ENCODE data around the gene TMOD3.

DNA sequence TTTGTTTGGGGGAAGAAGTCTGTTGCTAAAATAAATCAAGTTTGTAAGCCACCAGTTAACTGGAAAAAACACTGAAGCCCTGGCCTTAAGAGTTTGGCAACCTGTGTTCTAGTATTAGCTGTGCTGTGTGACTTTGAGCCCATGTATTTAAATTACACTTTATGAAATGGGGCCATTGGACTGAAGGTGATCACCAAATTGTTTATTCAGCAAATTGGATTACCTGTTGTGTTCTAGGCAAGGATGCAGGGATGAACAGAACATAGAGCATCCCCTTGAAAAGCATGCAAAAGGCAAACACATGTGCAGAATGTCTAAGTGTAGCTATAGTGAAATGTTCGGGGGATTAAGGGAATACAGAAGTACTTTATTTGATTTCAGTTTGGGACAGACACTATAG lies 54.6 kb downstream of the TMOD3 start:
- TF ChIP-seq, protein P1, sequence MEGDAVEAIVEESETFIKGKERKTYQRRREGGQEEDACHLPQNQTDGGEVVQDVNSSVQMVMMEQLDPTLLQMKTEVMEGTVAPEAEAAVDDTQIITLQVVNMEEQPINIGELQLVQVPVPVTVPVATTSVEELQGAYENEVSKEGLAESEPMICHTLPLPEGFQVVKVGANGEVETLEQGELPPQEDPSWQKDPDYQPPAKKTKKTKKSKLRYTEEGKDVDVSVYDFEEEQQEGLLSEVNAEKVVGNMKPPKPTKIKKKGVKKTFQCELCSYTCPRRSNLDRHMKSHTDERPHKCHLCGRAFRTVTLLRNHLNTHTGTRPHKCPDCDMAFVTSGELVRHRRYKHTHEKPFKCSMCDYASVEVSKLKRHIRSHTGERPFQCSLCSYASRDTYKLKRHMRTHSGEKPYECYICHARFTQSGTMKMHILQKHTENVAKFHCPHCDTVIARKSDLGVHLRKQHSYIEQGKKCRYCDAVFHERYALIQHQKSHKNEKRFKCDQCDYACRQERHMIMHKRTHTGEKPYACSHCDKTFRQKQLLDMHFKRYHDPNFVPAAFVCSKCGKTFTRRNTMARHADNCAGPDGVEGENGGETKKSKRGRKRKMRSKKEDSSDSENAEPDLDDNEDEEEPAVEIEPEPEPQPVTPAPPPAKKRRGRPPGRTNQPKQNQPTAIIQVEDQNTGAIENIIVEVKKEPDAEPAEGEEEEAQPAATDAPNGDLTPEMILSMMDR (IDR thresholded peaks at IDR 0.05) = no peak
- TF ChIP-seq FOSL2 (IDR thresholded peaks at IDR 0.05) (no peak), FOSL2 (CRISPR knock-in tag; IDR thresholded peaks at IDR 0.05) (no peak), POLR2A (IDR thresholded peaks at IDR 0.05; ENCODE audit: low read length) (no peak)
- TF ChIP-seq, protein P2, sequence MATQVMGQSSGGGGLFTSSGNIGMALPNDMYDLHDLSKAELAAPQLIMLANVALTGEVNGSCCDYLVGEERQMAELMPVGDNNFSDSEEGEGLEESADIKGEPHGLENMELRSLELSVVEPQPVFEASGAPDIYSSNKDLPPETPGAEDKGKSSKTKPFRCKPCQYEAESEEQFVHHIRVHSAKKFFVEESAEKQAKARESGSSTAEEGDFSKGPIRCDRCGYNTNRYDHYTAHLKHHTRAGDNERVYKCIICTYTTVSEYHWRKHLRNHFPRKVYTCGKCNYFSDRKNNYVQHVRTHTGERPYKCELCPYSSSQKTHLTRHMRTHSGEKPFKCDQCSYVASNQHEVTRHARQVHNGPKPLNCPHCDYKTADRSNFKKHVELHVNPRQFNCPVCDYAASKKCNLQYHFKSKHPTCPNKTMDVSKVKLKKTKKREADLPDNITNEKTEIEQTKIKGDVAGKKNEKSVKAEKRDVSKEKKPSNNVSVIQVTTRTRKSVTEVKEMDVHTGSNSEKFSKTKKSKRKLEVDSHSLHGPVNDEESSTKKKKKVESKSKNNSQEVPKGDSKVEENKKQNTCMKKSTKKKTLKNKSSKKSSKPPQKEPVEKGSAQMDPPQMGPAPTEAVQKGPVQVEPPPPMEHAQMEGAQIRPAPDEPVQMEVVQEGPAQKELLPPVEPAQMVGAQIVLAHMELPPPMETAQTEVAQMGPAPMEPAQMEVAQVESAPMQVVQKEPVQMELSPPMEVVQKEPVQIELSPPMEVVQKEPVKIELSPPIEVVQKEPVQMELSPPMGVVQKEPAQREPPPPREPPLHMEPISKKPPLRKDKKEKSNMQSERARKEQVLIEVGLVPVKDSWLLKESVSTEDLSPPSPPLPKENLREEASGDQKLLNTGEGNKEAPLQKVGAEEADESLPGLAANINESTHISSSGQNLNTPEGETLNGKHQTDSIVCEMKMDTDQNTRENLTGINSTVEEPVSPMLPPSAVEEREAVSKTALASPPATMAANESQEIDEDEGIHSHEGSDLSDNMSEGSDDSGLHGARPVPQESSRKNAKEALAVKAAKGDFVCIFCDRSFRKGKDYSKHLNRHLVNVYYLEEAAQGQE (IDR thresholded peaks at IDR 0.05) = no peak
